ENCODE data around the gene LUC7L2.
A peak's percentile ranks its signal among the peaks of the same experiment; 100 is the strongest.
"Not testable (repeated sequence)": the region's sequence is repeated elsewhere in the genome, so short reads cannot be mapped to it uniquely, and the experiment has no call there.

The LUC7L2 gene

GRCh38 chr7:139403601-139404000 is 43.9 kb downstream of the LUC7L2 start:
- no peak for DNase-seq

- DNase-seq, result no peak
Observed at GRCh38 chr7:139407555-139407954, 47.9 kb downstream of the LUC7L2 start.

GRCh38 chr7:139414743-139415402 is 55.2 kb downstream of the LUC7L2 start:
- peak; percentile 18 for DNase-seq

GRCh38 chr7:139416405-139416804 is 56.7 kb downstream of the LUC7L2 start:
- DNase-seq, result peak; percentile 28

- DNase-seq, result peak; percentile 36
Observed at GRCh38 chr7:139417478-139417877, 57.8 kb downstream of the LUC7L2 start.

GRCh38 chr7:139421123-139421522 is 61.4 kb downstream of the LUC7L2 start:
- DNase-seq, result no peak

GRCh38 chr7:139422126-139422525 is 62.4 kb downstream of the LUC7L2 start:
- peak; percentile 8 for DNase-seq

GRCh38 chr7:139423091-139423490 is 63.4 kb downstream of the LUC7L2 start:
- DNase-seq, result no peak

- DNase-seq, result peak; percentile 15
Observed at GRCh38 chr7:139424004-139424403, 64.3 kb downstream of the LUC7L2 start.

GRCh38 chr7:139425701-139426100 is 66.0 kb downstream of the LUC7L2 start:
- DNase-seq, result peak; percentile 25

GRCh38 chr7:139426258-139427028 is 66.7 kb downstream of the LUC7L2 start:
- peak; percentile 42 for DNase-seq

GRCh38 chr7:139427029-139427420 is 67.3 kb downstream of the LUC7L2 start:
- peak; percentile 44 for DNase-seq

- DNase-seq, result no peak
Observed at GRCh38 chr7:139427788-139428187, 68.1 kb downstream of the LUC7L2 start.

GRCh38 chr7:139429735-139430134 is 70.0 kb downstream of the LUC7L2 start:
- not testable (repeated sequence) for DNase-seq

GRCh38 chr7:139430443-139430842 is 70.7 kb downstream of the LUC7L2 start:
- DNase-seq, result no peak

- DNase-seq, result peak; percentile 20
Observed at GRCh38 chr7:139431010-139431409, 71.3 kb downstream of the LUC7L2 start.

GRCh38 chr7:139431459-139431858 is 71.8 kb downstream of the LUC7L2 start:
- DNase-seq, result peak; percentile 35

GRCh38 chr7:139436806-139437205 is 77.1 kb downstream of the LUC7L2 start:
- no peak for DNase-seq

GRCh38 chr7:139439375-139439774 is 79.7 kb downstream of the LUC7L2 start:
- DNase-seq, result no peak

GRCh38 chr7:139441961-139442360 is 82.3 kb downstream of the LUC7L2 start:
- DNase-seq, result no peak

- DNase-seq, result no peak
Observed at GRCh38 chr7:139446051-139446890, 86.6 kb downstream of the LUC7L2 start.

GRCh38 chr7:139450851-139451250 is 91.2 kb downstream of the LUC7L2 start:
- DNase-seq, result no peak

GRCh38 chr7:139451638-139452037 is 91.9 kb downstream of the LUC7L2 start:
- DNase-seq, result no peak
